ENCODE results near the gene ARL6IP1. TPM values are rescaled to one million over a fixed set of nuclear protein-coding genes. Genes with fewer than 3 reads are reported as not detected.

Gene ARL6IP1
- total RNA-seq, 1 experiment from 2014 or later = 343 TPM

- no peak for TF ChIP-seq REST (IDR thresholded peaks at IDR 0.05; ENCODE audit: insufficient read depth in 1 of 2, low read depth in 2 of 2, low read length in 1 of 2)
- TF ChIP-seq TCF7L2 (IDR thresholded peaks at IDR 0.05; ENCODE audit: low read depth, low read length) = no peak
- TF ChIP-seq POLR2AphosphoS5 (IDR thresholded peaks at IDR 0.05; ENCODE audit: low read depth, low read length) = no peak
- no peak for TF ChIP-seq SIN3A (IDR thresholded peaks at IDR 0.05; ENCODE audit: borderline replicate concordance, insufficient read depth, low read depth, low read length)
- no peak for TF ChIP-seq CTCF (IDR thresholded peaks at IDR 0.05)
- H3K4me3 ChIP-seq (ENCODE audit: low read depth in 2 of 2, low read length in 2 of 2) = no peak overlapping the region
- no peak for DNase-seq (ENCODE audit: low read depth, low spot score)
- in situ Hi-C loops (cut with HindIII; ENCODE audit: low pct_unique_long_range_greater_than_20kb, low sequenced_read_pairs) = no loop called here
- no peak overlapping the region for H3K27ac ChIP-seq (ENCODE audit: low read length)
- no peaks in the 10 kb centered on the region for H3K27me3 ChIP-seq (ENCODE audit: control insufficient read depth, insufficient read depth, low read length)
- H3K9me3 ChIP-seq (ENCODE audit: control insufficient read depth, insufficient read depth, low read depth, low read length) = no peaks in the 10 kb centered on the region
- no TSS peak for BruUV-seq (replicated peaks)
- ATAC-seq = no peak
- ChIA-PET CTCF (no interaction called here), POLR2A (interaction anchor here (0.6 kb wide), 1 partner anchor 655 kb away, joined by 3 read pairs; no protein-coding TSS in a partner anchor)
- intact Hi-C loops (cut with micrococcal nuclease; ENCODE audit: unreplicated experiment) = no loop called here
- peaks cover 47% of the 10 kb centered on the region for H3K36me3 ChIP-seq (ENCODE audit: control insufficient read depth, insufficient read depth, low read length)
- peaks cover 28% of the 10 kb centered on the region for H3K4me1 ChIP-seq (ENCODE audit: control insufficient read depth, insufficient read depth, low read length)
These were observed 3.6 kb downstream of the ARL6IP1 start for GRCh38 chr16:18797746-18798145.

GRCh38 chr16:18796377-18796776, 5.0 kb downstream of the ARL6IP1 start:
- H3K36me3 ChIP-seq (ENCODE audit: control insufficient read depth, insufficient read depth, low read length) = peaks cover 59% of the 10 kb centered on the region
- H3K27ac ChIP-seq (ENCODE audit: low read length) = peak overlapping the region; percentile 15; the same call in 1 of the 2 replicates
- BruUV-seq (replicated peaks) = no TSS peak
- no peaks in the 10 kb centered on the region for H3K9me3 ChIP-seq (ENCODE audit: control insufficient read depth, insufficient read depth, low read depth, low read length)
- intact Hi-C loops (cut with micrococcal nuclease; ENCODE audit: unreplicated experiment) = no loop called here
- CTCF ChIA-PET = no interaction called here
- no peak for ATAC-seq
- no peak overlapping the region for H3K4me3 ChIP-seq (ENCODE audit: low read depth in 2 of 2, low read length in 2 of 2)
- H3K4me1 ChIP-seq (ENCODE audit: control insufficient read depth, insufficient read depth, low read length) = peaks cover 38% of the 10 kb centered on the region
- POLR2A ChIA-PET = no interaction called here
- DNase-seq (ENCODE audit: low read depth, low spot score) = no peak
- no peak for TF ChIP-seq CTCF (IDR thresholded peaks at IDR 0.05)
- TF ChIP-seq SIN3A (IDR thresholded peaks at IDR 0.05; ENCODE audit: borderline replicate concordance, insufficient read depth, low read depth, low read length) = no peak
- TF ChIP-seq TCF7L2 (IDR thresholded peaks at IDR 0.05; ENCODE audit: low read depth, low read length) = no peak
- no peak for TF ChIP-seq REST (IDR thresholded peaks at IDR 0.05; ENCODE audit: insufficient read depth in 1 of 2, low read depth in 2 of 2, low read length in 1 of 2)
- no peaks in the 10 kb centered on the region for H3K27me3 ChIP-seq (ENCODE audit: control insufficient read depth, insufficient read depth, low read length)
- in situ Hi-C loops (cut with HindIII; ENCODE audit: low pct_unique_long_range_greater_than_20kb, low sequenced_read_pairs) = no loop called here

Measured in Panc1 (cell line).